Mucosa of descending colon (tissue), 3 donors: ENCODE measurements around the gene USP24. TPM values are rescaled to one million over a fixed set of nuclear protein-coding genes. Genes with fewer than 3 reads are reported as not detected.
A peak's percentile ranks its signal among the peaks of the same experiment; 100 is the strongest.
"Not testable (repeated sequence)": the region's sequence is repeated elsewhere in the genome, so short reads cannot be mapped to it uniquely, and the experiment has no call there.

Experiments used
- ATAC-seq: fragments of 200-7000 bp; cut with Tn5 transposase; one replicate; pipeline ENCODE4 v1.9.1; 2020; ENCODE audit warnings: mild to moderate bottlenecking, moderate library complexity
- DNase-seq, 3 donors: peaks; one replicate each; pipeline ENCODE4 v3.0.0-alpha.2; 2020
- H3K36me3 ChIP-seq: fragments of 200-600 bp; one replicate; pipeline ENCODE4 v1.8.0; 2021; ENCODE audit warnings: low read depth, mild to moderate bottlenecking
- H3K4me1 ChIP-seq: fragments of 200-600 bp; one replicate; pipeline ENCODE4 v1.8.0; 2021; ENCODE audit warnings: low read depth, mild to moderate bottlenecking
- H3K4me3 ChIP-seq: fragments of 200-600 bp; one replicate; pipeline ENCODE4 v1.8.0; 2021; ENCODE audit warnings: mild to moderate bottlenecking
- H3K9me3 ChIP-seq: fragments of 200-600 bp; one replicate; pipeline ENCODE4 v1.8.0; 2021; ENCODE audit warnings: mild to moderate bottlenecking
- intact Hi-C, 2 donors: fragments of 100-400 bp; cut with DNase I in 1 of 2; cut with micrococcal nuclease in 1 of 2; formaldehyde crosslinking; loops; one replicate each; pipeline versions ENCODE4 v1.11.0 to v1.11.1; 2022; cut with DNase I, micrococcal nuclease
- total RNA-seq, 3 donors: library from RNA; stranded (reverse); fragmentation: NEBNext Ultra II Directional in 2 of 3; extraction: Animal tissue kit (Norgen Biotek cat#: 25700) in 2 of 3; gene quantifications; one replicate each; pipeline versions ENCODE4 v1.2.1 to v1.2.4, GENCODE V29; 2021 to 2023
- TF ChIP-seq, protein P1 (sequence below): fragments of 200-600 bp; IDR thresholded peaks from one replicate; pipeline ENCODE4 v1.8.0; 2022; ENCODE audit warnings: antibody characterized with exemption, mild to moderate bottlenecking
- donor health status: DM: no; HTN: no; CAD: no; lungs with moderate emphysema.
- donor health status: DM: no; HTN: no; CAD: no.
- donor health status: DM: no; HTN: yes; CAD: no.

USP24 gene
- total RNA-seq, 3 donors from 2014 or later, result 35.5 to 51.1 (median 46.2) TPM

DNA sequence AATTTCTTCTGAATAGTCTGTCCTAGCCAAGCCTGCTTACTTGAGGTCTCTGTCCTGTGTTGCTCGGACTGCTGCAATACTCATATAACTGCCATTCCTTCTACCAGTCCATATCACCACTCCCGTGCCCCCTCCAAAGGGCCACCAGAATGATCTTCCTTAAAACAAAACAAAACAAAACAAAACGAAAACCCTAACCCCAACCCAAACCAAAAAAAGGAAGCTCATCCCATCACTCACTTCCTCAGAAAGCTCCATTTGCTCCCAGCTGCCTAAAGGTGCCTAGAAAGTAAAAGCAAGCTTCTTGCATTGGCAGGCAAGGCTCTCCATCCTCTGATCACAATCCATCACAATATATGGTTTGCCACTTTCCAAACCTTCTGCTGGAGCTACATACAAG, 20.3 kb downstream of the USP24 start:
- TF ChIP-seq, protein P1, sequence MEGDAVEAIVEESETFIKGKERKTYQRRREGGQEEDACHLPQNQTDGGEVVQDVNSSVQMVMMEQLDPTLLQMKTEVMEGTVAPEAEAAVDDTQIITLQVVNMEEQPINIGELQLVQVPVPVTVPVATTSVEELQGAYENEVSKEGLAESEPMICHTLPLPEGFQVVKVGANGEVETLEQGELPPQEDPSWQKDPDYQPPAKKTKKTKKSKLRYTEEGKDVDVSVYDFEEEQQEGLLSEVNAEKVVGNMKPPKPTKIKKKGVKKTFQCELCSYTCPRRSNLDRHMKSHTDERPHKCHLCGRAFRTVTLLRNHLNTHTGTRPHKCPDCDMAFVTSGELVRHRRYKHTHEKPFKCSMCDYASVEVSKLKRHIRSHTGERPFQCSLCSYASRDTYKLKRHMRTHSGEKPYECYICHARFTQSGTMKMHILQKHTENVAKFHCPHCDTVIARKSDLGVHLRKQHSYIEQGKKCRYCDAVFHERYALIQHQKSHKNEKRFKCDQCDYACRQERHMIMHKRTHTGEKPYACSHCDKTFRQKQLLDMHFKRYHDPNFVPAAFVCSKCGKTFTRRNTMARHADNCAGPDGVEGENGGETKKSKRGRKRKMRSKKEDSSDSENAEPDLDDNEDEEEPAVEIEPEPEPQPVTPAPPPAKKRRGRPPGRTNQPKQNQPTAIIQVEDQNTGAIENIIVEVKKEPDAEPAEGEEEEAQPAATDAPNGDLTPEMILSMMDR, result no peak
- peaks cover 8% of the 10 kb centered on the region for H3K4me1 ChIP-seq
- H3K9me3 ChIP-seq, result no peaks in the 10 kb centered on the region
- DNase-seq (no peak), ATAC-seq (no peak)
- no peak overlapping the region for H3K4me3 ChIP-seq
- intact Hi-C loops, result no loop called here
- no peaks in the 10 kb centered on the region for H3K36me3 ChIP-seq

DNA sequence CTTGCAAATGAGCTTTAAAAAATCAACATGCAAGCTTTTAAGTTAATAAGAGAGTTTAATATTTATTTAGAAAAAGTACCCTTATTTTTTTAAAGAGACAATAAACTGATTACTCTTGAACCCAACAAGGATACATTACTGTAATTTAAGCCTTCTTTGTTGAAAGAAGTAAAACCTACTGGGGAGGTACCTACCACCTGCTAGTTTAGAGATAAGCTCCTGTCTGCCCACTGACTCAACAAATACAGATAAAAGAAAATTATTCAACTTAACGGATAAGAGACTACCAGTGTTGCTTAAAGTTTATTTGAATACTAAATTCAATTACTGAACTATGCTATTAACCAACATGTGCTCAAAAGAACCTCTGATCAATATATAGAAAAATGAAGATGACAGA, 23.1 kb downstream of the USP24 start:
- DNase-seq (no peak), ATAC-seq (no peak)
- Histone ChIP-seq H3K4me1 (peaks cover 8% of the 10 kb centered on the region), H3K9me3 (no peaks in the 10 kb centered on the region), H3K4me3 (no peak overlapping the region), H3K36me3 (no peaks in the 10 kb centered on the region)
- TF ChIP-seq, protein P1, result no peak
- intact Hi-C loops, result no loop called here

DNA sequence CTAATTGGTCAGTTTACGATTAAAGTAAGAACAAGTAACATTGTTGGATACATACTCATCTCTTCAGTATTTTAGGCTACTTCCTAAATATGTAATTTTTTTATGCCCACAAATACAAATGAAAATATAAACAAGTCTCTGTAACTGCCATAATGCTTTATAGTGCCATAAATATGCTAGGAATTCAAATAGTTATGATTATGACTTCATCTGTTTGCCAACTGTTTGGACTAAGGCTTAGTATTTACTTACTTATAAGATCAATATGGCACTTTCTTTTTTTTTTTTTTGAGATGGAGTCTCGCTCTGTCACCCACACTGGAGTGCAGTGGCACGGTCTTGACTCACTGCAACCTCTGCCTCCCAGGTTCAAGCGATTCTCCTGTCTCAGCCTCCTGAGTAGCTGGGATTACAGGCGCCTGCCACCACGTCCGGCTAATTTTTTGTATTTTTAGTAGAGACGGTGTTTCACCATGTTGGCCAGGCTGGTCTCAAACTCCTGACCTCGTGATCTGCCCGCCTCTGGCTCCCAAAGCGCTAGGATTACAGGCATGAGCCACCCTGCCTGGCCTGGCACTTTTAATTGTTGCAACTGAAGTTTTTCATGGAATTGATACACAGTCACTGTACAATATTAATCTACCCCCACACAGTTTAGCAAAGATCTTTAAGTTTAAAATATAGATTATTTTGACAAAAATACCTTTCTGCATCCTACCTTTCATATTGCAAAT, 23.8 kb downstream of the USP24 start:
- H3K4me1 ChIP-seq, intact Hi-C loops, H3K9me3 ChIP-seq, H3K4me3 ChIP-seq, DNase-seq, H3K36me3 ChIP-seq: not testable (repeated sequence)
- peak; percentile 64 for ATAC-seq

DNA sequence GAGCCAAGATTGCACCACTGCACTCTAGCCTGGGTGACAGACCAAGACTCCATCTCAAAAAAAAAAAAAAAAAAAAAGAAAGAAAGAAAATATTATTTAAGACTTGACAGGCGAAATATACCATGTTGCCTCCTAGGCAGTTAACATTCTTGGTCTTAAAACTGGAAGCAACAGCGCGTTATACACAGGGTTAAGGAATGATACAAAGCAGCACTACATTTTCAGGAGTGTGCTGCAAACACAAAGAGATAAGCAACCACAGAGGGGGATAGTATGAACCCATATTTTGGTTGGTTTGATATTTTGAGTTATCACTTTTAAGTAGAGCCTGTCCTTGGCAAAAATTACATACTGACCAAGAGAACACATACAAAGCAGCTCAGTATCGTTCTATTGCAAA, 25.1 kb downstream of the USP24 start:
- intact Hi-C loops, result no loop called here
- H3K9me3 ChIP-seq, result no peaks in the 10 kb centered on the region
- no peaks in the 10 kb centered on the region for H3K36me3 ChIP-seq
- TF ChIP-seq, protein P1, result no peak
- DNase-seq (no peak), ATAC-seq (no peak)
- H3K4me1 ChIP-seq, result peaks cover 6% of the 10 kb centered on the region
- no peak overlapping the region for H3K4me3 ChIP-seq

DNA sequence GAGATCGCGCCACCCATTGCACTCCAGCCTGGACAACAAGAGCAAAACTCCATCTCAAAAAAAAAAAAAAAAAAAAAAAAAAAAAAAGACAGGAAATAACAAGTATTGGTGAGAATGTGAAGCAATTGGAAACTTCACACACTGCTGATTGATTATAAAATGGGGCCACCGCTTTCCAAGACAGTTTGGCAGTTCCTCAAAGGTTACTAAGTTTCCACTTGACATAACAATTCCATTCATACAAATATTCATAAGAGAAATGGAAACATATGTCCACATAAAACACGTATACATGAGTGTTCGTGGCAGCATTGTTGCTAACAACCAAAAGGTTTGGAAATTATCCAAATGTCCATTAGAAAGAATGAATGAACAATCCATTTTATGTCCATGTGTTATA, 26.3 kb downstream of the USP24 start:
- TF ChIP-seq, protein P1, result no peak
- intact Hi-C loops, result no loop called here
- peaks cover 6% of the 10 kb centered on the region for H3K4me1 ChIP-seq

DNA sequence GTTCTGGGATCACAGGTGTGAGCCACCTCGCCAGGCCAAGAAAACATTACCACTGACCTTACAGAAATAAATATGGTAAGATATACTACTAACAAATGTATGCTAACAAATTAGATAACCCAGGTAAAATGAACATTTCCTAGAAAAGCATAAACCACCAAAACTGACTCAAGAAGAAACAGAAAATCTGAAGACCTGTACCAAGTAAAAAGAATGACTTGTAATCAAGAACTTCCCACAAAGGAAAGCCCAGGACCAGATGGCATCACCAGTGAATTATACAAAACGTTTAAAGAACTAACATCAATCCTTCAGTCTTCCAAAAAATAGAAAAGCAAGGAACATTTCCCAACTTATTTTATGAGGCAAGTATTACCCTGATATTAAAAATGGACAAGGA, 29.3 kb downstream of the USP24 start:
- Histone ChIP-seq H3K4me3 (no peak overlapping the region), H3K36me3 (no peaks in the 10 kb centered on the region), H3K4me1 (peaks cover 1% of the 10 kb centered on the region), H3K9me3 (peaks cover 8% of the 10 kb centered on the region)
- DNase-seq (no peak), ATAC-seq (no peak)
- intact Hi-C loops, result no loop called here
- TF ChIP-seq, protein P1, result no peak

More for the DNA sequence above, 26.3 kb downstream of the USP24 start:
- Histone ChIP-seq H3K36me3 (no peaks in the 10 kb centered on the region), H3K9me3 (peaks cover 8% of the 10 kb centered on the region), H3K4me3 (no peak overlapping the region)
- no peak for DNase-seq
- no peak for ATAC-seq
